ENCODE measurements around the gene NCAPH2. TPM values are rescaled to one million over a fixed set of nuclear protein-coding genes. Genes with fewer than 3 reads are reported as not detected.
"Not testable (repeated sequence)": the region's sequence is repeated elsewhere in the genome, so short reads cannot be mapped to it uniquely, and the experiment has no call there.

The NCAPH2 gene
- polyA plus RNA-seq, 1 donor from 2014 or later: 39.4 TPM

GRCh38 chr22:50516068-50516467 lies 8.0 kb downstream of the NCAPH2 start:
- Mint-ChIP-seq H3K27me3 (no peaks in the 10 kb centered on the region), H3K27ac (peak overlapping the region in 1 of 3 donors; percentile 42), H3K4me1 (peaks cover 0 to 5% (median 3%) of the 10 kb centered on the region in 3 donors), H3K36me3 (no peaks in the 10 kb centered on the region), H3K9me3 (no peaks in the 10 kb centered on the region), H3K4me3 (no peak overlapping the region)

GRCh38 chr22:50516891-50517290 lies 8.9 kb downstream of the NCAPH2 start:
- no peak overlapping the region for H3K27ac Mint-ChIP-seq
- H3K9me3 Mint-ChIP-seq: no peaks in the 10 kb centered on the region
- no peaks in the 10 kb centered on the region for H3K27me3 Mint-ChIP-seq
- peaks cover 0 to 5% (median 3%) of the 10 kb centered on the region in 3 donors for H3K4me1 Mint-ChIP-seq
- H3K36me3 Mint-ChIP-seq: no peaks in the 10 kb centered on the region
- H3K4me3 Mint-ChIP-seq: no peak overlapping the region

GRCh38 chr22:50517495-50518260 lies 9.7 kb downstream of the NCAPH2 start:
- Mint-ChIP-seq H3K4me1 (peaks cover 0 to 5% (median 3%) of the 10 kb centered on the region in 3 donors), H3K9me3 (no peaks in the 10 kb centered on the region), H3K27me3 (no peaks in the 10 kb centered on the region), H3K36me3 (no peaks in the 10 kb centered on the region), H3K27ac (no peak overlapping the region), H3K4me3 (no peak overlapping the region)

GRCh38 chr22:50518606-50519005 lies 10.6 kb downstream of the NCAPH2 start:
- Mint-ChIP-seq H3K27ac (no peak overlapping the region), H3K27me3 (no peaks in the 10 kb centered on the region), H3K9me3 (no peaks in the 10 kb centered on the region), H3K4me1 (peaks cover 0 to 5% (median 3%) of the 10 kb centered on the region in 3 donors), H3K36me3 (no peaks in the 10 kb centered on the region), H3K4me3 (no peak overlapping the region)

- Mint-ChIP-seq H3K27ac (no peak overlapping the region), H3K27me3 (no peaks in the 10 kb centered on the region), H3K4me1 (peaks cover 0 to 4% (median 3%) of the 10 kb centered on the region in 3 donors), H3K36me3 (no peaks in the 10 kb centered on the region), H3K4me3 (no peak overlapping the region), H3K9me3 (no peaks in the 10 kb centered on the region)
Observed at GRCh38 chr22:50519151-50519550, 11.1 kb downstream of the NCAPH2 start.

GRCh38 chr22:50520184-50520583 lies 12.2 kb downstream of the NCAPH2 start:
- not testable (repeated sequence) for H3K4me1 Mint-ChIP-seq, H3K4me3 Mint-ChIP-seq, H3K36me3 Mint-ChIP-seq, H3K9me3 Mint-ChIP-seq, H3K27me3 Mint-ChIP-seq
- H3K27ac Mint-ChIP-seq: peak overlapping the region in 1 of 3 donors; percentile 39

- H3K4me3 Mint-ChIP-seq: no peak overlapping the region
- no peaks in the 10 kb centered on the region for H3K36me3 Mint-ChIP-seq
- no peak overlapping the region for H3K27ac Mint-ChIP-seq
- peaks cover 4 to 6% (median 5%) of the 10 kb centered on the region in 3 donors for H3K4me1 Mint-ChIP-seq
- no peaks in the 10 kb centered on the region for H3K9me3 Mint-ChIP-seq
- no peaks in the 10 kb centered on the region for H3K27me3 Mint-ChIP-seq
Observed at GRCh38 chr22:50520826-50521453, 12.9 kb downstream of the NCAPH2 start.

- H3K27me3 Mint-ChIP-seq: no peaks in the 10 kb centered on the region
- H3K9me3 Mint-ChIP-seq: no peaks in the 10 kb centered on the region
- peaks cover 5 to 6% (median 5%) of the 10 kb centered on the region in 3 donors for H3K4me1 Mint-ChIP-seq
- peak overlapping the region in 1 of 4 donors; percentile 5 for H3K4me3 Mint-ChIP-seq
- H3K36me3 Mint-ChIP-seq: no peaks in the 10 kb centered on the region
- peak overlapping the region in 1 of 3 donors; percentile 73 for H3K27ac Mint-ChIP-seq
Observed at GRCh38 chr22:50521710-50522109, 13.7 kb downstream of the NCAPH2 start.

- no peaks in the 10 kb centered on the region for H3K36me3 Mint-ChIP-seq
- H3K9me3 Mint-ChIP-seq: no peaks in the 10 kb centered on the region
- peaks cover 7 to 10% (median 9%) of the 10 kb centered on the region in 3 donors for H3K4me1 Mint-ChIP-seq
- peak overlapping the region in 2 of 3 donors; percentile 53 to 73 for H3K27ac Mint-ChIP-seq
- H3K27me3 Mint-ChIP-seq: no peaks in the 10 kb centered on the region
- H3K4me3 Mint-ChIP-seq: no peak overlapping the region
Observed at GRCh38 chr22:50522208-50522805, 14.3 kb downstream of the NCAPH2 start.

GRCh38 chr22:50522806-50523438 lies 14.9 kb downstream of the NCAPH2 start:
- peaks cover 11 to 16% (median 13%) of the 10 kb centered on the region in 3 donors for H3K4me1 Mint-ChIP-seq
- no peaks in the 10 kb centered on the region for H3K36me3 Mint-ChIP-seq
- H3K9me3 Mint-ChIP-seq: no peaks in the 10 kb centered on the region
- H3K27ac Mint-ChIP-seq: peak overlapping the region in 2 of 3 donors; percentile 10 to 53
- no peaks in the 10 kb centered on the region for H3K27me3 Mint-ChIP-seq
- H3K4me3 Mint-ChIP-seq: peak overlapping the region in 3 of 4 donors; percentile 60 to 70 (median 68)

- Mint-ChIP-seq H3K36me3 (no peaks in the 10 kb centered on the region), H3K27ac (peak overlapping the region in 2 of 3 donors; percentile 10 to 53), H3K4me3 (peak overlapping the region in 3 of 4 donors; percentile 8 to 70 (median 68)), H3K4me1 (peaks cover 16 to 17% (median 16%) of the 10 kb centered on the region in 3 donors), H3K27me3 (no peaks in the 10 kb centered on the region), H3K9me3 (no peaks in the 10 kb centered on the region)
Observed at GRCh38 chr22:50523458-50523805, 15.4 kb downstream of the NCAPH2 start.

- H3K4me3 Mint-ChIP-seq: peak overlapping the region; percentile 80 to 96 (median 91)
- peak overlapping the region; percentile 83 to 89 (median 88) for H3K27ac Mint-ChIP-seq
- H3K4me1 Mint-ChIP-seq: peaks cover 18 to 20% (median 18%) of the 10 kb centered on the region in 3 donors
- no peaks in the 10 kb centered on the region for H3K36me3 Mint-ChIP-seq
- no peaks in the 10 kb centered on the region for H3K27me3 Mint-ChIP-seq
- H3K9me3 Mint-ChIP-seq: no peaks in the 10 kb centered on the region
Observed at GRCh38 chr22:50523806-50524675, 16.0 kb downstream of the NCAPH2 start.

- no peaks in the 10 kb centered on the region for H3K9me3 Mint-ChIP-seq
- peaks cover 18 to 20% (median 18%) of the 10 kb centered on the region in 3 donors for H3K4me1 Mint-ChIP-seq
- no peaks in the 10 kb centered on the region for H3K36me3 Mint-ChIP-seq
- H3K27ac Mint-ChIP-seq: peak overlapping the region; percentile 83 to 89 (median 88)
- H3K4me3 Mint-ChIP-seq: peak overlapping the region; percentile 80 to 96 (median 91)
- no peaks in the 10 kb centered on the region for H3K27me3 Mint-ChIP-seq
Observed at GRCh38 chr22:50524676-50525103, 16.7 kb downstream of the NCAPH2 start.
